ENCODE results near the gene SLC24A3.

SLC24A3 gene

GRCh38 chr20:19589787-19590362 is 377.4 kb downstream of the SLC24A3 start:
- ATAC-seq, result no peak
- TF ChIP-seq SNAI2 (CRISPR knock-in tag; IDR thresholded peaks at IDR 0.05), result no peak
- no peak for TF ChIP-seq TOX (CRISPR knock-in tag; IDR thresholded peaks at IDR 0.05; ENCODE audit: borderline replicate concordance)
- TF ChIP-seq ZFP3 (CRISPR knock-in tag; IDR thresholded peaks at IDR 0.05), result no peak
- TF ChIP-seq, protein P1, sequence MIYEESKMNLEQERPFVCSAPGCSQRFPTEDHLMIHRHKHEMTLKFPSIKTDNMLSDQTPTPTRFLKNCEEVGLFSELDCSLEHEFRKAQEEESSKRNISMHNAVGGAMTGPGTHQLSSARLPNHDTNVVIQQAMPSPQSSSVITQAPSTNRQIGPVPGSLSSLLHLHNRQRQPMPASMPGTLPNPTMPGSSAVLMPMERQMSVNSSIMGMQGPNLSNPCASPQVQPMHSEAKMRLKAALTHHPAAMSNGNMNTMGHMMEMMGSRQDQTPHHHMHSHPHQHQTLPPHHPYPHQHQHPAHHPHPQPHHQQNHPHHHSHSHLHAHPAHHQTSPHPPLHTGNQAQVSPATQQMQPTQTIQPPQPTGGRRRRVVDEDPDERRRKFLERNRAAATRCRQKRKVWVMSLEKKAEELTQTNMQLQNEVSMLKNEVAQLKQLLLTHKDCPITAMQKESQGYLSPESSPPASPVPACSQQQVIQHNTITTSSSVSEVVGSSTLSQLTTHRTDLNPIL (CRISPR knock-in tag; IDR thresholded peaks at IDR 0.05; ENCODE audit: low read depth), result no peak
- no peak for TF ChIP-seq ISL1 (CRISPR knock-in tag; IDR thresholded peaks at IDR 0.05)
- no peak for TF ChIP-seq ZC3H10 (CRISPR knock-in tag; IDR thresholded peaks at IDR 0.05)
- TF ChIP-seq ZNF565 (CRISPR knock-in tag; conservative IDR thresholded peaks at IDR 0.05; ENCODE audit: low read depth), result no peak
- no peak for TF ChIP-seq ZNF8 (CRISPR knock-in tag; IDR thresholded peaks at IDR 0.05)
- TF ChIP-seq ZNF70 (CRISPR knock-in tag; IDR thresholded peaks at IDR 0.05), result no peak

DNA sequence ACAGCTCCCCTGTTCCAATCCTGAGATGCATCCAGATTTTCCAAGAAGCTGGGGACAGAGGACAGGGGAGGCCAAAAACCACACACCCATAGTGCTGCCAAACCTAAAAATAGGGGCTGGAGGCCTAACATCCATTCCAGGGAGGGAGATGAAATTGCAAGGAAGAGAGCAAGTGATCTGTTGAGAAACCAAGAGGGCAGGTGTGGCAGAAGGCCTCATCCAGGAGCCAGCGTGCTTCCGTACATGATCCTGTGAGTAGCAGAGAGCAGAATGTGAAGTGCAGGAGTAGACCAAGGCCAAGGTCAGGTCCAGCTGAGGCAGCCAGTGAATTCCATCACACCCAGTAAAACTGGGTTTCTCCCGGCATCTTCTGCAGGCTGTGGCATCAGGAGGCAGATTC is 377.9 kb downstream of the SLC24A3 start:
- ATAC-seq, result no peak
- TF ChIP-seq, protein P2, sequence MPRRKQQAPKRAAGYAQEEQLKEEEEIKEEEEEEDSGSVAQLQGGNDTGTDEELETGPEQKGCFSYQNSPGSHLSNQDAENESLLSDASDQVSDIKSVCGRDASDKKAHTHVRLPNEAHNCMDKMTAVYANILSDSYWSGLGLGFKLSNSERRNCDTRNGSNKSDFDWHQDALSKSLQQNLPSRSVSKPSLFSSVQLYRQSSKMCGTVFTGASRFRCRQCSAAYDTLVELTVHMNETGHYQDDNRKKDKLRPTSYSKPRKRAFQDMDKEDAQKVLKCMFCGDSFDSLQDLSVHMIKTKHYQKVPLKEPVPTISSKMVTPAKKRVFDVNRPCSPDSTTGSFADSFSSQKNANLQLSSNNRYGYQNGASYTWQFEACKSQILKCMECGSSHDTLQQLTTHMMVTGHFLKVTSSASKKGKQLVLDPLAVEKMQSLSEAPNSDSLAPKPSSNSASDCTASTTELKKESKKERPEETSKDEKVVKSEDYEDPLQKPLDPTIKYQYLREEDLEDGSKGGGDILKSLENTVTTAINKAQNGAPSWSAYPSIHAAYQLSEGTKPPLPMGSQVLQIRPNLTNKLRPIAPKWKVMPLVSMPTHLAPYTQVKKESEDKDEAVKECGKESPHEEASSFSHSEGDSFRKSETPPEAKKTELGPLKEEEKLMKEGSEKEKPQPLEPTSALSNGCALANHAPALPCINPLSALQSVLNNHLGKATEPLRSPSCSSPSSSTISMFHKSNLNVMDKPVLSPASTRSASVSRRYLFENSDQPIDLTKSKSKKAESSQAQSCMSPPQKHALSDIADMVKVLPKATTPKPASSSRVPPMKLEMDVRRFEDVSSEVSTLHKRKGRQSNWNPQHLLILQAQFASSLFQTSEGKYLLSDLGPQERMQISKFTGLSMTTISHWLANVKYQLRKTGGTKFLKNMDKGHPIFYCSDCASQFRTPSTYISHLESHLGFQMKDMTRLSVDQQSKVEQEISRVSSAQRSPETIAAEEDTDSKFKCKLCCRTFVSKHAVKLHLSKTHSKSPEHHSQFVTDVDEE (CRISPR knock-in tag; IDR thresholded peaks at IDR 0.05), result no peak
- TF ChIP-seq OSR1 (CRISPR knock-in tag; IDR thresholded peaks at IDR 0.05), result no peak
- TF ChIP-seq PPARA (CRISPR knock-in tag; IDR thresholded peaks at IDR 0.05; ENCODE audit: borderline replicate concordance), result no peak
- TF ChIP-seq TCF4 (CRISPR knock-in tag; IDR thresholded peaks at IDR 0.05; ENCODE audit: borderline replicate concordance), result no peak
- TF ChIP-seq ISL1 (CRISPR knock-in tag; IDR thresholded peaks at IDR 0.05), result no peak
- no peak for TF ChIP-seq PATZ1 (CRISPR knock-in tag; IDR thresholded peaks at IDR 0.05; ENCODE audit: borderline replicate concordance)
- no peak for TF ChIP-seq RARB (CRISPR knock-in tag; IDR thresholded peaks at IDR 0.05)
- TF ChIP-seq, protein P1 (CRISPR knock-in tag; IDR thresholded peaks at IDR 0.05; ENCODE audit: low read depth), result no peak
- no peak for TF ChIP-seq GLIS3 (CRISPR knock-in tag; IDR thresholded peaks at IDR 0.05)
- TF ChIP-seq ESRRG (CRISPR knock-in tag; IDR thresholded peaks at IDR 0.05), result no peak
- no peak for TF ChIP-seq ZNF565 (CRISPR knock-in tag; conservative IDR thresholded peaks at IDR 0.05; ENCODE audit: low read depth)
- TF ChIP-seq CSDC2 (CRISPR knock-in tag; IDR thresholded peaks at IDR 0.05), result no peak
- no peak for TF ChIP-seq TOX (CRISPR knock-in tag; IDR thresholded peaks at IDR 0.05; ENCODE audit: borderline replicate concordance)
- TF ChIP-seq SNAI2 (CRISPR knock-in tag; IDR thresholded peaks at IDR 0.05), result no peak
- no peak for TF ChIP-seq ARNTL (CRISPR knock-in tag; IDR thresholded peaks at IDR 0.05; ENCODE audit: borderline replicate concordance, low read depth)
- no peak for TF ChIP-seq ZNF70 (CRISPR knock-in tag; IDR thresholded peaks at IDR 0.05)
- TF ChIP-seq BACH2 (CRISPR knock-in tag; IDR thresholded peaks at IDR 0.05; ENCODE audit: borderline replicate concordance), result no peak

DNA sequence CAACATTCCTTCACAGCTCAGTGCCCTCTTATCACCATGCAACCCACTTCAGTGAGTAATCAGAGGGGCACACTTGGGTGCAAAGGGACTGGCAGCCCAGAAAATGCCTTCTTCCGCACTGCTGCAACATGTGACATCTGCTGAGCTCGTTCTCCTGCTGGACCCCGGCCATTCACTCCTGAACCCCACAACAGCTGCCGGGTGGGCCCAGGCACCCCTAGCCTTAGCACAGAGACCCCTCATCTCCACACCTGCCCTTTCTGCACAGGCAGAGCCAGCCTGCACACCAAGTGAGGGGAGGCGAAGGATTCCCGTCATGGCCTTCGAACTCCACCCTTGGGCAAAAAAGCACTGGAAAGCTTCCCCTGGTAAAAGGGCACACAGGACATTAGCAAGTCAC is 381.3 kb downstream of the SLC24A3 start:
- TF ChIP-seq TCF4 (CRISPR knock-in tag; IDR thresholded peaks at IDR 0.05; ENCODE audit: borderline replicate concordance), result no peak
- TF ChIP-seq ZNF565 (CRISPR knock-in tag; conservative IDR thresholded peaks at IDR 0.05; ENCODE audit: low read depth), result no peak
- TF ChIP-seq SNAI2 (CRISPR knock-in tag; IDR thresholded peaks at IDR 0.05), result no peak
- no peak for TF ChIP-seq ISL1 (CRISPR knock-in tag; IDR thresholded peaks at IDR 0.05)
- TF ChIP-seq BACH2 (CRISPR knock-in tag; IDR thresholded peaks at IDR 0.05; ENCODE audit: borderline replicate concordance), result no peak
- TF ChIP-seq, protein P1 (CRISPR knock-in tag; IDR thresholded peaks at IDR 0.05; ENCODE audit: low read depth), result no peak
- no peak for ATAC-seq
